SU-DHL-6 (cell line): ENCODE measurements around the gene FCN2.

Experiments
- H2AFZ ChIP-seq: fragments of 200-600 bp; sonication (generic); 2 replicates; pipeline ENCODE4 v1.6.1; 2014; ENCODE audit warnings: low read depth, mild to moderate bottlenecking, moderate library complexity, mixed read lengths, antibody characterized with exemption, low read length; ENCODE audit not compliant: severe bottlenecking
- H3F3A ChIP-seq: fragments of 200-600 bp; shearing (Covaris generic); 2 replicates; pipeline ENCODE4 v1.6.0; 2016; ENCODE audit warnings: antibody characterized with exemption, mild to moderate bottlenecking; ENCODE audit not compliant: insufficient read depth
- H3K27ac ChIP-seq: fragments of 200-600 bp; sonication (generic); 2 replicates; pipeline ENCODE4 v1.5.1; 2016; ENCODE audit warnings: low read depth, mild to moderate bottlenecking, low read length, moderate library complexity, mixed read lengths
- H3K27me3 ChIP-seq: fragments of 200-600 bp; sonication (generic), shearing (Covaris generic); 2 replicates; pipeline ENCODE4 v1.6.0; 2014; ENCODE audit warnings: mild to moderate bottlenecking, low read length
- H3K36me3 ChIP-seq: fragments of 200-600 bp; sonication (generic); 2 replicates; pipeline ENCODE4 v1.6.1; 2014; ENCODE audit warnings: mild to moderate bottlenecking, low read length, mixed read lengths
- H3K4me2 ChIP-seq: fragments of 300-600, 200-600 bp; shearing (Covaris generic), sonication (generic); 2 replicates; pipeline ENCODE4 v1.6.0; 2014; ENCODE audit warnings: low read length, low read depth, mild to moderate bottlenecking; ENCODE audit not compliant: poor library complexity, severe bottlenecking
- H3K4me3 ChIP-seq: fragments of 200-600 bp; sonication (generic); 2 replicates; pipeline ENCODE4 v1.5.1; 2014; ENCODE audit warnings: antibody characterized with exemption, low read length, mild to moderate bottlenecking, mixed read lengths; ENCODE audit not compliant: insufficient read depth, poor library complexity, severe bottlenecking
- H3K79me2 ChIP-seq: fragments of 200-600 bp; sonication (generic); 2 replicates; pipeline ENCODE4 v1.6.1; 2014; ENCODE audit warnings: mild to moderate bottlenecking, low read length, moderate library complexity; ENCODE audit not compliant: insufficient read depth
- H3K9ac ChIP-seq: fragments of 200-600 bp; sonication (generic); 2 replicates; pipeline ENCODE4 v1.7.0; 2014; ENCODE audit warnings: mild to moderate bottlenecking, low read length
- H3K9me2 ChIP-seq: fragments of 200-600 bp; sonication (generic); replicated peaks from 2 replicates; pipeline ENCODE4 v1.6.1; 2014; ENCODE audit warnings: low read length; ENCODE audit not compliant: insufficient read depth
- H3K9me3 ChIP-seq: fragments of 200-600 bp; sonication (generic); 2 replicates; pipeline ENCODE4 v1.6.1; 2014; ENCODE audit warnings: low read length, mixed read lengths; ENCODE audit not compliant: insufficient read depth
- H4K20me1 ChIP-seq: fragments of 200-600 bp; sonication (generic); 2 replicates; pipeline ENCODE4 v1.6.1; 2014; ENCODE audit warnings: low read depth, mild to moderate bottlenecking, antibody characterized with exemption, low read length, moderate library complexity, mixed read lengths
- CTCF ChIP-seq: fragments of 200-600 bp; sonication (generic); IDR thresholded peaks from one replicate; pipeline ENCODE4 v1.5.1; 2017; ENCODE audit warnings: antibody characterized with exemption, mild to moderate bottlenecking, low read length, moderate library complexity; ENCODE audit not compliant: insufficient read depth, poor library complexity, severe bottlenecking
- EZH2phosphoT487 ChIP-seq: fragments of 200-600 bp; sonication (generic), shearing (Covaris generic); conservative IDR thresholded peaks from 2 replicates; pipeline ENCODE4 v1.6.1; 2018; ENCODE audit warnings: mild to moderate bottlenecking, antibody characterized with exemption, low read length, moderate library complexity, mixed read lengths

FCN2 gene

GRCh38 chr9:134841180-134841904, 39.3 kb upstream of the FCN2 start:
- H2AFZ ChIP-seq, result no peak overlapping the region
- no peak overlapping the region for H3K4me2 ChIP-seq
- no peaks in the 10 kb centered on the region for H3K9me2 ChIP-seq
- H4K20me1 ChIP-seq, result no peaks in the 10 kb centered on the region
- H3K27me3 ChIP-seq, result no peaks in the 10 kb centered on the region
- TF ChIP-seq CTCF (no peak), EZH2phosphoT487 (no peak)
- H3K4me3 ChIP-seq, result no peak overlapping the region
- no peaks in the 10 kb centered on the region for H3K79me2 ChIP-seq
- H3K27ac ChIP-seq, result no peak overlapping the region
- H3F3A ChIP-seq, result no peaks in the 10 kb centered on the region
- H3K9ac ChIP-seq, result no peak overlapping the region
- no peaks in the 10 kb centered on the region for H3K36me3 ChIP-seq
- no peaks in the 10 kb centered on the region for H3K9me3 ChIP-seq

GRCh38 chr9:134842321-134842720, 38.3 kb upstream of the FCN2 start:
- Histone ChIP-seq H3K9me2 (no peaks in the 10 kb centered on the region), H3K9ac (no peak overlapping the region), H3K9me3 (no peaks in the 10 kb centered on the region), H3K4me2 (no peak overlapping the region), H3K27me3 (no peaks in the 10 kb centered on the region), H4K20me1 (no peaks in the 10 kb centered on the region), H3K36me3 (no peaks in the 10 kb centered on the region), H3K27ac (no peak overlapping the region), H2AFZ (no peak overlapping the region), H3F3A (no peaks in the 10 kb centered on the region), H3K79me2 (no peaks in the 10 kb centered on the region), H3K4me3 (no peak overlapping the region)
- TF ChIP-seq EZH2phosphoT487 (no peak), CTCF (no peak)

GRCh38 chr9:134843740-134844139, 36.9 kb upstream of the FCN2 start:
- no peaks in the 10 kb centered on the region for H3K36me3 ChIP-seq
- H3K9me3 ChIP-seq, result no peaks in the 10 kb centered on the region
- H2AFZ ChIP-seq, result no peak overlapping the region
- H3K79me2 ChIP-seq, result no peaks in the 10 kb centered on the region
- H3K9ac ChIP-seq, result no peak overlapping the region
- no peaks in the 10 kb centered on the region for H3F3A ChIP-seq
- H3K27ac ChIP-seq, result no peak overlapping the region
- no peaks in the 10 kb centered on the region for H3K27me3 ChIP-seq
- TF ChIP-seq CTCF, result no peak
- TF ChIP-seq EZH2phosphoT487, result no peak
- H4K20me1 ChIP-seq, result no peaks in the 10 kb centered on the region
- H3K4me2 ChIP-seq, result no peak overlapping the region
- H3K9me2 ChIP-seq, result no peaks in the 10 kb centered on the region
- no peak overlapping the region for H3K4me3 ChIP-seq
